Astrocyte of the cerebellum (primary cell): Measurements from ENCODE around the gene ZCCHC24.

Source experiments
- DNase-seq: peaks from one replicate; pipeline ENCODE4 v3.0.0-alpha.2; 2011; ENCODE audit warnings: low read depth
- H3K4me3 ChIP-seq: 2 replicates; pipeline ENCODE4 v1.5.1; 2011; ENCODE audit warnings: mild to moderate bottlenecking, low read depth, low read length, moderate library complexity
- in situ Hi-C: cut with HindIII; loops from 2 replicates; pipeline ENCODE4 v1.10.0; 2017; ENCODE audit warnings: low sequenced_read_pairs
- TF ChIP-seq, protein P1 (sequence below): IDR thresholded peaks from 2 replicates; pipeline ENCODE4 v1.5.1; 2012; ENCODE audit warnings: low read length, low read depth, moderate library complexity, mild to moderate bottlenecking; ENCODE audit errors: missing control alignments

ZCCHC24 gene

DNA sequence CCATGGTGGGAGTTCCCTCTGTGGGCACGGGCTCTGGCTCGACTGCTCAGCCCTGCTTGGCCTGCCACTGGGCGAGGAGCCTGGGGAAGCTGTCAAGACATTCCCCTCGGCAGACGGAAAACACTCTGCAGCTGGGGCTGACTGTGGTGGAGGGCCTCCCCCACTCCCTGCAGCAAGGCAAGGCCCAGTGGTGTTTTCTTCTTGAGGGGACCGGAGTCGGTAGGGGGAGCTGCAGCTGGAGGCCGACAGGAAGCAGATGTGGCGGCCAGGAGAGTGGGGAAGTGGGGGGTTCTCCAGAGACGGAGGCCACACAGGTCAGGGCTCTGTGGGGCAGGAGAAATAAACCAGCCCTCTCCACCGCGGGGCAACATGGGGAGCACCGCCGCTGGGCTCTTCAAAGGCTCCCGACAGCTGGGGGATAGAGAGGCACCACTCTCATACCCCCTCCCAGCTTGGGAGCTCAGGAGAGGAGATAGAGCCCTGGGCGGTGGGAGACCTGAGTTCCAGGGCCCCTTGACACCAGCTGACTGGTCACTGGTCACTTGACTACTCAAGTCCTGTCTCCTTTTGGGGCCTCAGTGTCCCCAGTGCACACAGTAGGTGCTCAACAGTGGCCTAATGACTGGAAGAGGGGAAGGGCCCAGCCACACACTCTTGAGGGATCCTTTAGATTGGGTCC lies 54.7 kb downstream of the ZCCHC24 start:
- no peak overlapping the region for H3K4me3 ChIP-seq
- no peak for DNase-seq
- TF ChIP-seq, protein P1, sequence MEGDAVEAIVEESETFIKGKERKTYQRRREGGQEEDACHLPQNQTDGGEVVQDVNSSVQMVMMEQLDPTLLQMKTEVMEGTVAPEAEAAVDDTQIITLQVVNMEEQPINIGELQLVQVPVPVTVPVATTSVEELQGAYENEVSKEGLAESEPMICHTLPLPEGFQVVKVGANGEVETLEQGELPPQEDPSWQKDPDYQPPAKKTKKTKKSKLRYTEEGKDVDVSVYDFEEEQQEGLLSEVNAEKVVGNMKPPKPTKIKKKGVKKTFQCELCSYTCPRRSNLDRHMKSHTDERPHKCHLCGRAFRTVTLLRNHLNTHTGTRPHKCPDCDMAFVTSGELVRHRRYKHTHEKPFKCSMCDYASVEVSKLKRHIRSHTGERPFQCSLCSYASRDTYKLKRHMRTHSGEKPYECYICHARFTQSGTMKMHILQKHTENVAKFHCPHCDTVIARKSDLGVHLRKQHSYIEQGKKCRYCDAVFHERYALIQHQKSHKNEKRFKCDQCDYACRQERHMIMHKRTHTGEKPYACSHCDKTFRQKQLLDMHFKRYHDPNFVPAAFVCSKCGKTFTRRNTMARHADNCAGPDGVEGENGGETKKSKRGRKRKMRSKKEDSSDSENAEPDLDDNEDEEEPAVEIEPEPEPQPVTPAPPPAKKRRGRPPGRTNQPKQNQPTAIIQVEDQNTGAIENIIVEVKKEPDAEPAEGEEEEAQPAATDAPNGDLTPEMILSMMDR, result no peak
- in situ Hi-C loops, result no loop called here

DNA sequence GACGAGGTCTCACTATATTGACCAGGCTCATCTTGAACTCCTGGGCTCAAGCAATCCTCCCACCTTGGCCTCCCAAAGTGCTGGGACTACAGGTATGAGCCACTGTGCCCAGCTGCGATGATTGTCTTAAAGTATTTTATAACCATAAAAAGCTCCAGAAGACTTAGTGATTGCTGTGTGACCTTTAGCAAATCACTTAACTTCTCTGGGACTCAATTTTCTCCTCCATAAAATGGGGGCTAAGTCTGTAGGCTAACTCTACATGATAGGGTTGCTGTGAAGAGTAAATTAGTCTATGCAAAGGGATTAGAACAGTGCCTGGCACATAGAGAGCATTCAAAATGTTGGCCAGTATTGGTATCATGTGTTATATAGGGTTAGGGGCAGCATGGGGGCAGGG lies 55.4 kb downstream of the ZCCHC24 start:
- no peak for DNase-seq
- in situ Hi-C loops, result no loop called here

DNA sequence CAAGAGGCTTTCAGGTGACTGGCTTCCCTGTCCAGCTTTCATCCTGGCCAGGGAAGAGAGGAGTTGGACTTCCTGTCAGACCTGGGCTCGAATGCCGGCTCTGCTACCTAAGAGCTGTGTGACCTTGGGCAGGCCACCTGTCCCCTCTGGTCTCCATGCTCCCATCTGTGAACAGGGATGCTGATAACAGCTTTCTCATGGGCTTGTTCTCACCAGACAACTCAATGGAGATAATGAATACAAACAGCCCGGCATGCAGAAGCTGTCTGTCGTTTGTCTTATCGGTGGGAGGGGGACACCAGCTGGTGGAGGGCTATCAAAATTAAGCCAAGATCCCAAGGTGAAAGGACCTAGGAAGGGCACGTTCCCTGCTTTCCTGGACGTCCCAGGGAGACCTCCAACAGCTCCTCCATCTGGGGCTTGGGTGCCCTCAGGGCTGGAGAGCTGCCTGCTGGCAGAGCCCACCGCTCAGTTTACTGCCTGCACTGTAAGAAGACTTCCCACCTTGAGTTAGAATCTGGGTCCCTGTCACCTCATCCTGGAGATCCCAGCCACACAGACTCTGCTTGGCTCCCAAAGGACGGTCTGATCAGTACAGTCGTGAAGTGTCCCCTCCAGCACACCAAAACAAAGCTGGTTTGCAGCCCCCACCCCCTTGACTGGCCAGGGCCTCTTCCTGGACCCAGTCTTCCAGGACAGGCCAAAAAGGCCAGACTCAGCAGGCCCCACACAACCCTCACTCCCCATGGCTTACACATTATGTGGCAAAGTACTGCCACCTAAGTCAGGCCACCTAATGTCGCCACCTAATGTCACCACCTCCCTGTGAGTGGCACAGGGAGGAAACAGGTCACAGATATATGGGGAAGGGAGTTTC lies 57.2 kb downstream of the ZCCHC24 start:
- H3K4me3 ChIP-seq, result no peak overlapping the region
- in situ Hi-C loops, result no loop called here
- TF ChIP-seq, protein P1, result no peak
- no peak for DNase-seq

More for the DNA sequence above, 55.4 kb downstream of the ZCCHC24 start:
- no peak overlapping the region for H3K4me3 ChIP-seq
- TF ChIP-seq, protein P1, result no peak

DNA sequence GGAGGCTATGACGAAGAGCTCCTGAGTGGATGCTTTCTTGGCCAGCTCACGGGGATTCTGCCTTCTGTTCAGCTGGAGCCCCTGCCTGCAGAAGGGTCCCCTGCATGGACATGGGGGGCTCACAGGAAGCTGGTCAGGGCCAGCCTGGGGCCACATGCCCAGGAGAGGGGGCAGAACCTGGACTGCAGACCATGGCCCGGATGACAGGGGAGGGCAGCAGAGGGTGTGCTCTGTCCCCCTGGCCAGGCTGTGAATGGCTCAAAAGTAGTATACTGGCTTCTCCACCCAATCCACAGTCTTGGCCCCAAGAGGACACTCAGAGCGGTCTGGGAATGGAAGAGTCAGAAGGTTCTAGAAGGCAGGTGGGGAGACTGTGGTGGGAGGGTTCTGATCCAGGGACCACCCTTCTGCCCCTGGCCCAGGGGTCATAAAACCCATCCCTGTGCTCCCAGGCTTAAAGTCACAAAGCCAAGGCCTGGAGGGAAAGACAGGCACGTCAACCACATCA lies 57.9 kb downstream of the ZCCHC24 start:
- in situ Hi-C loops, result no loop called here
- no peak overlapping the region for H3K4me3 ChIP-seq
- DNase-seq, result no peak
- TF ChIP-seq, protein P1, result no peak

DNA sequence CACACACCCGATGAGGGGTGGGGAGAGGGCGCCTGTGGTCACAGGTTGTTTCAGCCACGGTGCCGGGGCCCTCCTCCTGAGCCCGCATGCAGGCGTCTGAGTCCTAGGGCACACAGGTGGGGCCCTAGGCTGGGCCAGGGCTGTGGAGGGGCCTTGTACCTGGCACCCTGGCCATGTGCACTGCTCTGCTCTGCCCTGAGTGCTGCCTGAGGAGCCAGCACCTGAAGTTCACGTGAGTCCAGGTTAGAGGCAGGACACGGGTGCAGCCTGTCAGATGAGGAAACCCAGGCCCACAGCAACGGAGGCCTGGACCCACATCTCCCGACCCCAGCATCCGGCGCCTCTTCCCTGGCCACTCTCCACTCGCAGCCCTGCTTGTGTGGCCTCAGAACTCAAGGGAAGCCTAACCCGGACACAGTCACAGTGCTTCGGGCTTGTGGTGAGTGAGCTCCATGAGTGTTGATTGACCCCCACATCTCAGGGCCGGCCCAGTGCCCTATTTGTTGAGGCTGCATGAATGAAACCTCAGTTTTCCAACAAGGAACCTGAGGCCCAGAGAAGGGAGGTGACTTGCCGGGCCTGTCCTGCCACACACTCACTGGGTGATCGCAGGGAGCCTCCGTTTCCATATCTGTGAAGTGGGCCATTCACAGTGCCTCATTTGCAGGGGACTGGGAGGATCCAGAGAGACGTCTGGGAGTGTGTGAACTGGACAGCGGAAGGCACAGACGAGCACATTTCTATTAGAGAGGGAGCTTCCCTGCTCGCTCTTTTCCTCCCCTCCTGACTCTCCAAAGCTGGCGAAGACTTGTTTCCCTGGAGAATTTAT lies 58.6 kb downstream of the ZCCHC24 start:
- in situ Hi-C loops, result no loop called here
- TF ChIP-seq, protein P1, result no peak
- DNase-seq, result no peak
- H3K4me3 ChIP-seq, result no peak overlapping the region

DNA sequence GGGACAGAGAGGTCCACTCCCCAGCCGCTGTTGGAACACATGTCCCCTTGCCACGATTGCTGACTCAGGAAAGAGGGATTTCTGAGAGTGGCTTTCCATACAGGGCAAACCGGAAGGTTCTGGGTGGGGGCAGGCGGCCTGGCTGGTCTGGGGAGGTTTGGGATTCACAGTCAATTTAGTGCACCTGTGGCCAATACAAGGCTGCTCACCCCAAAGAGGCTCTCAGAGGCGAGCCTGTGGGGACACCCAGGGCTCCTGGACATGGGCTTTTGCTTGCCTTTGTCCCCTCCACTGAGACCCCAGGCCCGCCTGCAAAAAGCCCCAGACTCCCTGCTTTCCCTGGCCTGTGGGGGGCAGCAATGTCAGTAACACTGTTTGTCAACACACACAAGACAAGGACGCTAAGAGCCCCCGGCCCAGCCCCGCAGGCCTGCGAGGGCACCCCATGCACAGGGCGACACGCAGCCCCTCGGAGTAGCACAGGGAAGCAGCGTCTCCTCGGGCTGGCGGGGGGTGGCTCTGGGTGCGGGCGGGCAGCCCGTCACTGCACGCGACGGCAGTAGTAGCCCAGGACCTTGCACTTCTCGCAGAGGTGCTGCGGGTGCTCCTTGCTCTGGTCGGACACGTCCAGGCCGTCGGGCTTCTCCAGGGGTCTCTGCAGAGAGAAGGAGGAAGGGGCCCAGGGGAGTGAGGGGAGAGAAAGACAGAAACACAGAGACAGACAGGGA lies 59.5 kb downstream of the ZCCHC24 start:
- no peak for DNase-seq
- in situ Hi-C loops, result no loop called here

More for the DNA sequence above, 59.5 kb downstream of the ZCCHC24 start:
- no peak overlapping the region for H3K4me3 ChIP-seq
- TF ChIP-seq, protein P1, result no peak
